ENCODE data around the gene FAM98B. TPM values are rescaled to one million over a fixed set of nuclear protein-coding genes. Genes with fewer than 3 reads are reported as not detected.
A peak's percentile ranks its signal among the peaks of the same experiment; 100 is the strongest.
"Not testable (repeated sequence)": the region's sequence is repeated elsewhere in the genome, so short reads cannot be mapped to it uniquely, and the experiment has no call there.

The FAM98B gene
- 100 to 1,000 TPM in 1 of 4 donors, 10 to 100 TPM in 3; 56.1 to 106 (median 82.4) TPM for polyA plus RNA-seq (ENCODE audit: insufficient read length in 4 of 4)

DNA sequence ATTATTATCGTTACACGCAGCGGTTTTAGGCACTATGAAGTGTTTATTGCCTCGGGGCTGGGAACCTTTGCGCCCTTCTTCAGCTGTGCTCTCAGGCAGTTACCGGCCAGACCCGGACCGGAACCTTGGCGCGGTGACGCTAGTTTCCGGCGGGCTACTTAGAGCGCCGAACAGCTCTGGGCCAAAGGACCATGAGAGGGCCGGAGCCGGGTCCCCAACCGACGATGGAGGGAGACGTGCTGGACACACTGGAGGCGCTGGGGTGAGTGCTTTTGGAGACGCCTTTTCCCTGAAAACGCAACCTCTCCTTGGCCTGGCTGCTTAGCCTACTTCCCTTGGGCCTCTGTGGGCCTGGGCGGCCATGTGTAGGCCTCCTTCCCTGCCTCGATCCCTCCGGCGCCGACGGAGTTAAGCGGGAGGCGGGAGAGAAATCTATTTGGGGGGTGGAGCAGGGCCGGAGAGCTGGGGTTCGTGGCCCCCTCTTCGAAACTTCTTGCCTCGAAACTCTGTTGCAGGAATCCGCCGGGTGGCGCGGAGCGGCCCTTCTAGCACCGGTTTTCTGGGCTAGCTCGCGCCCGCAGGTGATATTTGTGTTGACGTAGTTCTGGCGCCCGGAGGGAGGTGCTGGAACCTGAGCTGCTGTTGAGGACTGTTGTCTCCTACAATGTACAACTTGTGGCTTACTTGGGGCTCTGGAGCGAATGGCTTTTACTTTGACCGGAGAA lies at the start of gene FAM98B:
FAM98B (plus strand) TSS at position 157 of the 725 bp plus-strand sequence; CDS start at position 192, 35 bp downstream.
- peak; percentile 82 to 87 (median 84) for DNase-seq (ENCODE audit: low read depth in 4 of 4, low spot score in 3 of 4)

DNA sequence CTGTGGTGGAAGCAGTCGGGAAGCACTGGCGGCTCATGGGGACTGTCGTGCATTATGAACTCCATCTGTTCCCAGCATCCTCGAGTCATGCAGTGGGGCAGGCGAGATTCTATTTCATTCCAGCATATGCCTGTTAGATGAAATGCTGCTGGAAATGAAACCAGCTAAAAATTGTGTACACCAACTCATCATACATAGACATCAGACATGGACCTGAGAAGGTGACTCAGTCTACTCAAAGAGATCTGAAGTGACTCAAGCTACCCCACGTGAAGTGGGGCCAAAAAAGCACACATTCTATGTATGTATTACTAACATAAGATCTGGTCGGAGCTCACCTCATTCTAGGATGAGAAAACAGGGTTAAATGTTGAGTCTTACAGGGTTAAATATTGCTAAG lies 47.5 kb upstream of the FAM98B start:
- no peak for DNase-seq (ENCODE audit: low read depth in 4 of 4, low spot score in 3 of 4)

DNA sequence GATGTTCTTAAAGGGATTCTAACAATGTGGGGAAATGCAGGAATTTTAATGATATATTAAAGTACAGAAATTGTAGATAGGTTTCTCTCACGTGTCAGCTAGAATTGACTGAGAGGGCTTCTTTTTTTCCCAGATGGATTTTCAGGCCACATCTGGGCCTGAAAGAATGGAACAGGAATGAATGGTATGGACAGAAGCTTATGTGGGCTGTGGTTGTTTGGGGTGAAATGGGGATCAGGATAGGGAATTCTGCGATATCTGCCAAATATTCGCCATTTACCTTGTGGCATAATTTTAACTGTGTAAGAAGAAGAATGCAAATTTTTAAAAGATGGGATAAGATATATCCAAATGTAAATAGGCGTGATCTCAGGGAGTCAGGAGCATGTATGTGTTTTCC lies 45.4 kb upstream of the FAM98B start:
- DNase-seq (ENCODE audit: low read depth in 4 of 4, low spot score in 3 of 4): no peak

DNA sequence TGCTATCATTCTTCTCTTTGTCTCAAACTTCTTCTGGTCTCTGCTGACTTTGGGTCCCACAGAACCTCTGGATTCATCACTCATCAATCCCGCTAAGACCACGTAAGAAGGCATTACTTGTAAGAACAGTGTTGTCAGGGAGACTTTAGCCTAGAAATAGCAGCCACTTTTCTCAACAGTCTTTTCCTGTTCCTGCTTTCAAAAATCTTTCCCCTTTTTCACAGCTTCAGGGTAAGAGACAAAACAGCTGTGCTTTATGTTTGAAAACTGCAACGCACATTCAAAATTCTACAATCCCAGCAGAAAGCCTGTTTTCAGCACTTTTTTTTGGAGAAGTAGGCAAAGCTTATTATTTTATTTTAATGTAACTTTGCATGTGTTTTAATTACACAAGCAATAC lies 42.0 kb upstream of the FAM98B start:
- DNase-seq (ENCODE audit: low read depth in 4 of 4, low spot score in 3 of 4): peak in 3 of 4 donors; percentile 12 to 14 (median 12)

DNA sequence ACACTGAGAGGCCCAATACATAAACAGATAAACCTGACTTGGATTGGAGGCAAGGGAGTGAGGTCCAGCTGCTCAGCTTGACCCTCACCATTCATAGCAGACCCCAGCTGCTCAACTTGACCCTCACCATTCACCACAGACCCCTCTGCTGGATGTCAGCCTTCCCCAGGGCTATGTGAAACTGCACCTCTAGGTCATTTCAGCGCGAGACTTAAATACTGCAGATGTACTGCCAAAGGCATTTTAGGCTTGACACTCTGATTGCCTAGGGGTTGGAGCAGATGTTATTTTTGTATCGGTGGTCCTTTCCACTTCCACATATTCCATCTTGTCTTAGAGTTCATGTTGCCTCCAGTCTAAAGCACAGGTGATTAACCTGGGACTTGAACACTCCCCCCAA lies 41.5 kb upstream of the FAM98B start:
- DNase-seq (ENCODE audit: low read depth in 4 of 4, low spot score in 3 of 4): no peak

DNA sequence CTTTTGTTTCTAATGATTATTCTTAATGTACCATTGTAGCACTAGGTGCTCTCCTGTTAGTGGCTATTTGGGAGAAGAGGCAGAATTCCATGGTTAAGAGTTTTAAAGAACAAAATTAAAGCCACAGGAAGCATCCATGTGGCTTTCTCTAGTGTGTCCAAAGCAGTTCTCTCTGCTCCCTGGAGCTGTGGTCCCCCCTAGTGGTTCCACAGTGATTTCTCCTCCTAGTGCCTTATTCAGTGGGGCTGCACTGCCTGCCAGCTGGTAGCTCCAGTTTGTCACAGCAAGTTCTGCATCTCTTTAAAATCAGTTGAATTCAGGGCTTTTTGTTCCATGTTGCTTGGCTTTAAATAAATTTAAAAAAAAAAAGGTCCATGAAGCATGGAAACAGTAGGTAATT lies 39.6 kb upstream of the FAM98B start:
- DNase-seq (ENCODE audit: low read depth in 4 of 4, low spot score in 3 of 4): peak; percentile 6 to 21 (median 6)

DNA sequence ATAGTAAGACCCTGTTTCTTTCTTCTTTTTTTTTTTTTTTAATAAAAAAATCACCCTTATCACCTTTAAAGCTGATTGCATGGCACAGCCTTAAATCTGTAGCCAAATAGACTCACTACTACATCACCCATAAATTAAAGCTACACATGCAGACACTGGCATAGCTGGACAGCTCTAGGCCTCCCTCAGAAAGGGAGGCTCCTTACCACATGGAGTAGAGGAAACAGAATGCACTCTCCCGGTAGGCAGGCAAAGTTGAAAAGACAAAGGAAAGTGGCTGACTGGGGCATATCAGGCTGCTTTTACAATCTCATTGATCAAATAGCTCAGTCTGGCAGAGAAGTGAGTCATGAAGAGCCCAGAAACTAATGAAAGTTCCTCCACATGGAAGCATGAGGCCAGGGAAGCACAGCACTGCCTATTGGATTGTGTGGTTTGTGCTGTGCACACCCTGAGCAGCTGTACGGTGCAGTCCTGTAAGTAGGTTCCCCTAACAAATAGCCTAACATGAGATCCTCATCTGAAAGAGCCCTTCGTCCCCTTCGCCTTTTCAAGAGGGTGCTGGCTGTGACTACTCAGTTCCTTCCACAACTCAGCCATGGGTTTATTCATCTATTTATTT lies 32.7 kb upstream of the FAM98B start:
- no peak for DNase-seq (ENCODE audit: low read depth in 4 of 4, low spot score in 3 of 4)

DNA sequence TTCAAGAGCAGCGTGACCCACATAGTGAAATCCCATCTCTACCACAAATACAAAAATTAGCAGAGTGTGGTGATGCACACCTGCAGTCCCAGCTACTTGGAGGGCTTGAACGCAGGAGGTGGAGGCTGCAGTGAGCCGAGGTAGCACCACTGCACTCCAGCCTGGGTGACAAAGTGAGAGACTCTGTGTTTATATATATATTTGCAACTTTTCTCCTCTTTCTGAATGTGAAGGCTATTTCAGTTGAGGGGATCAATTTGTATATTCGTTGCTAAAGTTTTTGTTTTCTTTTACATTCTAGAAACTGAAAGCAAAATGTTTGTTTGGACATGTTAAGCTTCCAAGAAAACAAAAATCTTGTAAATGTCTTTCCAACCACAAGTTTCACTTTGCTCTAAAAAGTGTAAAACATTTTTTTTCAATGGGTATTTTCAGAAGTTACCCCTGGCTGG lies 29.8 kb upstream of the FAM98B start:
- no peak for DNase-seq (ENCODE audit: low read depth in 4 of 4, low spot score in 3 of 4)

DNA sequence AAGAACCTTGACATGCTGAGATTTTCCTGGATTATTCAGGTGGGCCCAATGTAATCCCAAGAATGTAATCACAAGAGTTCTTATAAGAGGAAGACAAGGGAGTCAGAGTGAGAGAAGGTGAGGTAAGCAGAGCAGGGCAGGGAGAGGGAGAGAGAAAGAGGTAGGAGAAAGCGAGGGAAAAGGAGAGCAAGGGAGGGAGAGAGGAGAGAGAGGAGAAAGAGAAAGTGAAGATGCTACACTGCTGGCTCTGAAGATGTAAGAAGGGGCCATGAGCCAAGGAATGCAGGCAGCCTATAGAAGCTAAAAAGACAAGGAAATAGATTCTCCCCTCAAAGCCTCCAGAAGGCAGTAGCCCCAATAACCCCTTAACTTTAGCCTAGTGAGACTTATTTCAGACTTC lies 28.7 kb upstream of the FAM98B start:
- no peak for DNase-seq (ENCODE audit: low read depth in 4 of 4, low spot score in 3 of 4)

DNA sequence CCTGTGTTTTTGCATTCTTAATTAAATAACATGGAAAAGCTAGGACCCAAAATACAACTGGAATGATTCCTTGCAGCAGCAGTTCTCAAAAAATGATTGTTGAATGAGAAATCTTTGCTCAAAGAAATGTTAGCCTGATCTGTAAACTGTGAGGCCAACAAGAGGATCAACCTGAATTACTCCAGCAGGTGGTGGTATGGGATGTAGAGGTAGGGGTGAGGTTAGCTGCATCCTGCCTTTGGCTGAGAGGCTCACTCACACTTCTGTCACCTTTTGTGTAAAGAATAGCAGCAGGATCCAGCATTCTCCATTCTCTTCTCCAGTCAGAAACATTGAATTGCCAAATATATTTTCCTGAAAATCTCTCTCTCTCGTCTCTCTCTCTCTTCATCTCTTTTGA lies 26.5 kb upstream of the FAM98B start:
- DNase-seq (ENCODE audit: low read depth in 4 of 4, low spot score in 3 of 4): no peak

DNA sequence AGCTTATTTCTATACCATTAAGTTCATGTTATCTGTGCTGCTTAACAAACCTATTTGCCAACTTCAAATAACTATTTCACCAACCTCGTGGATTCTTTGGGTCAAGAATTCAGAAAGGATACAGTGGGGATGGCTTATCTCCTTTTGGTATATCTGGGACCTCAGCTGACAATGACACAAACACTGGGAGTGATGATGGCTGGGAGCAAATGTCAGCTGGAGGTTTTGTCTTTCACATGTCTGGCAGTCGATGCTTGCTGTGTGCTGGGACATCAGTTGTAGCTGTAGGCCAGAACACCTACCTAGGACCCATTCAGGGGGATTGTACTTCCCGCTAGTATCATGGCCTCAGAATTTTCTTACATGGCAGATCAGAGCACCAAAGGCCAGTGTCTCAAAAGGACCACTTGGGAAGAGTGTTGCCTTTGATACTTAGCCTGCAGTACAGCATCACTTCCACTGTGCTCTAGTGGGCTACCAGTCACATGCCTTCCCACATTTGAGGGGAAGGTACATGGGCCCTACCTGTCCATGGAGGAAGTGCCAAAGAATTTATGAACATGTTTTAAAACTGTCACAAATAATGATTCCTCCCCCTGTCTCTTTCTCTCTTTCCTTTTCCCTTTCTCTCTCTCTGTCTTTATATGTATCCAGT lies 23.7 kb upstream of the FAM98B start:
- no peak for DNase-seq (ENCODE audit: low read depth in 4 of 4, low spot score in 3 of 4)

DNA sequence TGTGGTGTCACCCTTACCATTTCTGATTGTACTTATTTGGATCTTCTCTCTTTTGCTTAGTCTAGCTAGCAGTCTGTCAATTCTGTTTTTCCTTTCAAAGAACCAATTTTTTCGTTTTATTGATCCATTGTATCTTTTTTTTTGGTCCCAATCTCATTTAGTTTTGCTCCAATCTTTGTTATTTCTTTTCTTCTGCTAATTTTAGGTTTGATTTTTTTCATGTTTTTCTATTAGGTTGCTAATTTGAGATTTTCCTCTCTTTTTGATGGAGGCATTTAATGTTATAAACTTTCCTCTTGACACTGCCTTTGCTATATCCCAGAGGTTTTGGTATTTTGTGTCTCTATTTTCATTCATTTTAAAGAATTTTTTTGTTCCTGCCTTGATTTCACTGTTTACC lies 16.9 kb upstream of the FAM98B start:
- no peak for DNase-seq (ENCODE audit: low read depth in 4 of 4, low spot score in 3 of 4)

DNA sequence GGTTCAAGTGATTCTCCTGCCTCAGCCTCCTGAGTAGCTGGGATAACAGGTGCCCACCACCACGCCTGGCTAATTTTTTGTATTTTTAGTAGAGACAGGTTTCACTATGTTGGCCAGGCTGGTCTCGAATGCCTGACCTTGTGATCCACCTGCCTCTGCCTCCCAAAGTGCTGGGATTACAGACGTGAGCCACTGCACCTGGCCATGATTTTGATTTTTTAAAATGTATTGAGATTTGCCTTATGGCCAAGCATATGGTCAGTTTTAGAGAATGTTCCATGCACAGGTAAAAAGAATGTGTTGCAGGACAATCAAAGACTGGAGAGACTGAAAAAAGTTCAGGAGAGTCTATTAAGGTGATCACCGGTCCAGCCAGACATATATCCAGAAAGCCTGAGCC lies 16.3 kb upstream of the FAM98B start:
- not testable (repeated sequence) for DNase-seq (ENCODE audit: low read depth in 4 of 4, low spot score in 3 of 4)

DNA sequence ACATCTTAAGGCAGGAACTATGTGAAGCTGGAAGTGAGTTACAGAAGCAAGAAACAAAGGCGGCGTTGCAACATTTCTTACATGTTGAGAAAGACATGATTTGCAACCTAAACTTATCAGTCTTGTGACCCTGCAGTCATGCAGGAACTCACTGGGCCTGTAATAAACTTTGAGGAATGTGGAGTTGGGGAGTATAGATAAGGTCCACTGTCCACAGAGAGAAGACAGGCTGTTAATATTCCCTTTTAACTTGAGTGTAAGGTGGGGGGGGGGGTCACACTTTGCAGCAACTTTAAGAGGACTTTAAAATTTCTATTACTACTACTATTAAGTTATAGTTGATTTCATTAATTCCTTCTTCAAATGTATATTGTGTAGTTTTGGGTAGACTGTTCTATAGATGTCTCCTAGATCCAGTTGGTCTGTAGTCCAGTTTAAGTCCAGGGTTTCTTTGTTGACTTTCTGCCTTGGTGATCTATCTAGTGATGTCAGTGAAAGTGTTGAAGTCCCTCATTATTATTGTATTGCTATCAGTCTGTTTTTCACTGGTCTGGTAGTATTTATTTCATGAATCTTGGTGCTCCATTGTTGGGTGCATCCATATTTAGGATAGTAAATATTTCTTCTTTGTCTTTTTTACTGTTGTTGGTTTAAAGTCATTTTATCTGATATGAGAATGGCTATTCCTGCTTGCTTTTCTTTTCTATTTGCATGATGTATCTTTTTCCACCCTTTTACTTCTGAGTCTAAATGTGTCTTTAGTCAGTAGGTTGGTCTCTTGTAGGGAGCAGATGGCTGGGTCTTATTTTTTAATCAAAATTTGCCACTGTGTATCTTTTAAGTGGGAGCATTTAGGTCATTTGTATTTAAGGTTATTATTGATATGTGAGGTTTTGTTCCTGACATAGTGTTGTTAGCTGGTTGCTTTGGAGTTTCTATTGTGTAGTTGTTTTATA lies 15.6 kb upstream of the FAM98B start:
- no peak for DNase-seq (ENCODE audit: low read depth in 4 of 4, low spot score in 3 of 4)

DNA sequence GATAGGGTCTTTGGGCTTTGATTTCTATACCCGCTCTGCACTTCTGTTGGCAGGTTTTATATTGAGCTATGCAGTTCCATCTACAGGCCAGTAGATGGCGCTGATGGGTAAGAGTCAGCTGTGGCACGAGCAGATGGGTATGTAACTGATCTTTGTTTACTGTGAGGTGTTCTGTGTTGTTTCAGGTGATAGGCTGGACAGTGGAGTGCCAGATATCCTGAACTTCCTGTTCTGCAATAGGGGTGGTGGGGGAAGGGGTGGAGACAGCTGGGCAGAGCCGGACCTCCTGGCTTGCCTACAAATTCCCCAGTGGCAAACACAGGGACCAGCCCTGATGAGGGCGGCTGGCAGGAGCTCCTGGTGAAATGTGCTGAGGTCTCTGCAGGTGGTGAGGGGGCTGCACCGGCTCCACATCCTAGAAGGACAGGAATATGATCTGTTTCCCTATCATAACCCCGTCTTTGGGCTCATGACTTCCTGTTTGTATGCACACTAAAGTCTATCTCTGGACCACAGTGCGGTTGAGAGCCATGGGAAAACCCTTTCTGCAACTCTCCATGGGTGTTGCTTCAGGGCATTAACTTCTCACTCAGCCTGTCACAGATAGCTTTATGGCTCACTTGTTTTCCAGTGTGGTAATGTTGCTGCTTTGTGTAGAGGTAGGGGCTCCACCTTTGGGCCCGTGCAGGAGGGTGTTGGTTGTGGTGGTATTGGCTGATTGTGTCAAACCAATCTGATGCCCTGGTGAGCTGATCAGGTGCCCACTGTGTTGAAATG lies 13.4 kb upstream of the FAM98B start:
- DNase-seq (ENCODE audit: low read depth in 4 of 4, low spot score in 3 of 4): peak in 2 of 4 donors; percentile 39 to 49

DNA sequence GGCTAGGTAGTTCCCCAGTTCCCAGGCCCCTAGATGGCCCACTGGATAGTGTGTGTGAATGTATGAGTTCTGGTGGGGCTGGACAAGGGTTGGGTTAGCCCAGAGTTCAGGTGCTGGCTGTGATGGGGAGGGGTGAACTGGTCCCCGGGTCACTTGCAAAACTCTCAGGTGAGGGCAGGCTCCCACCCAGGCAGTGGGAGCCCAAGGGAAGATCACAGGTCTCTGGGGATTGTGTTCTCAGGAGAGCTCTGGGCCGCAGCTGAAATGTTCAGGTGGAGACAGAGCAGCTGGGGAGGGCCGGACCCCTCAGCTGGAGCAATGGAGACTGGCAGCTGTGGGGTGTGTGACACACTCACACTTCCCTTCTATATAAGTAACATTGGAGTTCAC lies 12.8 kb upstream of the FAM98B start:
- DNase-seq (ENCODE audit: low read depth in 4 of 4, low spot score in 3 of 4): no peak

DNA sequence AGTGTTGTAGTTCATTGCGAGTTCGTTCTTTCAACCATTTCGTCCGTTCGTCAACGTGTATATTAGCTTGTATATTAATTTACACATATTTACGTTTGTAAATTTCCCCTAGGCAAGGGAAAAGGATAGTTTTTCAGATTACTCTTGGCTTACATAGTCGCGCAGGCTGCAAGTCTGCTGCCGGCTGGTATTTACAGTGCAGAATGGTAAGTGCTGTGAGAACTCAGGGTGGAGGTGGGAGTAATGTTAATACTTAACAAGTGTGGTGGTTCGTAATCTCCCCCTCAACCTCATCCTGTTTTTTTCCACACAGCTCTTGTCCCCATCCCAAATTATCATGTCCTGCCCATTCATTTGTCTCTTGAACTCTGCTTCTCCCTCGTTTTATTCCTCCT lies 766 bp downstream of the FAM98B start:
- DNase-seq (ENCODE audit: low read depth in 4 of 4, low spot score in 3 of 4): peak in 1 of 4 donors; percentile 16

DNA sequence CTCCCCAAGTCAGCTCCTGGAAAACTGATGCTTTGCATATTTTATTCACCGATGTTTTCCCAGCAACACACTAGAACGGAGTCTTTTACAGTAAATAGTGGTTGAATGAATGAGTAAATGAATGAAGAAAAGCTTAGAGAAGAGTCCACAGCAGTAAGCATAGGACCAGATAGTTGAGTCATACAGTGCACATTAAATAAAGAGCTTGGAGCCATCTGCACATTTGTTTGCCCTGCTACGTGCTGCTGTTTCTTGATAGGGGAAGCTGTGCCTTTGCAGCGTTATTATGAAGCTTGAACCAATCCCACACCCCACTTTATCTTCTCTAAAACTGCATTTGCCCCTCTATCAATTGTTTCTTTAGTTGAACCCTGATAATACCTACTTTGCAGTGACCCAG lies 1.2 kb downstream of the FAM98B start:
- DNase-seq (ENCODE audit: low read depth in 4 of 4, low spot score in 3 of 4): no peak

DNA sequence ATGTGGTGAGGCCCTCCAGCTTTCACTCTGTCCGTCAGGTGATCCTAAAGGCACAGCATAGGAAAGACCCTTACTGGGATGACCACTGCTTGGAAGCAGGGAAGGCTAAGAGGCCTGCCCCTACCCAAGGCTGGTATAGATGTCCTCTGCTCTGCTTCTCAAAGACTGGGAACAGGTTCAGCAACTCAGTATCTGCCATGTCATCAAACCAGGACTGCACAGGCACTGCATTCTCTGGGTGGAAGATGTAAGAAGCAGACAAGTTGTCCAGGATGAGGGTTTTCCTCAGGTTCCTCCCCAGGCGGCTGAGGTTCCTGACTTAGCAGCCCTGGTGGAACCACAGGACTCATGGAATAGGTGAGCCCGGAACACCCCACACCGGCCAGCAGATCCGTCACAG lies 4.7 kb downstream of the FAM98B start:
- no peak for DNase-seq (ENCODE audit: low read depth in 4 of 4, low spot score in 3 of 4)

DNA sequence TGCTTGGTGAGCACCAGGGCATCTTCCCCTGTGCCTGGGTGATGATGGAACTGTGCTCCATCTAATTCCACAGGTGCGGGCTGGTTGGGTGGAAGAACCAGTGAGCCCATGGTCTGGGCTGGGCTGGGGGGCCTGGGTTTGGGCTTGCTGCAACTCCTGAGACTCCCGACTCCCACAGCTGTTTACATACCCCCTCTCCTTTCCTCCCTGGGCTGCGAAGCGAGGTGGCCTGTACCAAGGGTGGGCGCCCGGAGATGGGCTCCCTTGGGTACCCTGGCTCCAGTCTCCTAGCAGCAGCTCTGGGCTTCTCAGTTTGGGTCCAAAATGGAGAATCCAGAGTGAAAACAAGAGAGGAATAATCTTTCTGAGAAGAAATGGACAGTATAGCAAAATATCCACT lies 5.6 kb downstream of the FAM98B start:
- no peak for DNase-seq (ENCODE audit: low read depth in 4 of 4, low spot score in 3 of 4)

Measured in left renal pelvis (tissue), 4 donors.